ENCODE results near the gene TRRAP. TPM values are rescaled to one million over a fixed set of nuclear protein-coding genes. Genes with fewer than 3 reads are reported as not detected.

The TRRAP gene
- total and polyA plus RNA-seq, 2 of the 8 experiments (the other 6 are each of a cell fraction or from before 2014, with no cell fraction given) = 21.7 to 48.6 TPM

- TF ChIP-seq BRCA1 (IDR thresholded peaks at IDR 0.05; ENCODE audit: low read depth, low read length) (no peak), MAX (IDR thresholded peaks at IDR 0.05) (no peak; the same call in 1 of the 2 replicates), ATF3 (IDR thresholded peaks at IDR 0.05; ENCODE audit: insufficient read depth, low read depth, low read length) (no peak), SP2 (IDR thresholded peaks at IDR 0.05; ENCODE audit: low read length) (no peak), CHD2 (IDR thresholded peaks at IDR 0.05; ENCODE audit: low read length) (no peak), SIX5 (IDR thresholded peaks at IDR 0.05; ENCODE audit: low read depth, low read length) (no peak), GTF2F1 (IDR thresholded peaks at IDR 0.05; ENCODE audit: borderline replicate concordance, low read depth, low read length) (no peak), RXRA (IDR thresholded peaks at IDR 0.05; ENCODE audit: insufficient read depth, low read depth, low read length) (no peak), CTCF (IDR thresholded peaks at IDR 0.05; ENCODE audit: control extremely low read depth in 1 of 3, insufficient read depth in 1 of 3, low read depth in 1 of 3, low read length in 3 of 3) (peak; percentile 92 to 94 (median 93)), JUN (IDR thresholded peaks at IDR 0.05; ENCODE audit: low read depth, low read length) (no peak)
Observed at GRCh38 chr7:98836811-98837629, 41.3 kb upstream of the TRRAP start (continued).

Data from H1 (cell line).